ENCODE results near the gene SCML2. TPM values are rescaled to one million over a fixed set of nuclear protein-coding genes. Genes with fewer than 3 reads are reported as not detected.

SCML2 gene
- total and polyA plus RNA-seq, 3 donors from 2014 or later = 15.2 to 19.1 (median 15.3) TPM

DNA sequence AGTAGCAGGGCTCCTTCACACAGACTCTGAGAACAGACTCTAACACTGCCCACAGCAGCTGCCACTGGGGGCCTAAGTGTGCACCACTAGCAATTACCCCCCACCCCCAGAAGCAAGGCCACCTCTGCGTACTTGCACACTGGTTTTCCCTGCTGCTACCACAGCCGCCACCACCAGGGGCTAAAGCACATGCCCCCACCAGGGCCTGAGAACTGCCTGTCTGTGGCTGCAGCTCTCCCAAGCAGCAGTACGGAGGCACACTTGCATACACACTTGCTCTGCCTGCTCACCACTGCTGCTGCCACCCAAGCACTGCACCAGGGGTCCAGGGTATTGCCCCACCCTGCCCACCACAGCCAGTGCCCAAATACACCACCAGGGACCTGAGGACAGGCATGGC lies 59.6 kb downstream of the SCML2 start:
- no peak for DNase-seq
- Histone ChIP-seq H3K27me3 (no peaks in the 10 kb centered on the region), H3K9me3 (no peaks in the 10 kb centered on the region), H3K4me3 (no peak overlapping the region), H3K27ac (no peak overlapping the region), H3K36me3 (ENCODE audit: low read depth, missing control alignments) (no peaks in the 10 kb centered on the region), H3K4me1 (no peaks in the 10 kb centered on the region)
- 80 to 94% methylated on average over 1 to 3 of the region's 3 CpGs for WGBS, 2 donors
- TF ChIP-seq CTCF (IDR thresholded peaks at IDR 0.05) (no peak), POLR2A (IDR thresholded peaks at IDR 0.05) (no peak)
- intact Hi-C loops (cut with DNase I; ENCODE audit: low total_unique reads) = no loop called here

DNA sequence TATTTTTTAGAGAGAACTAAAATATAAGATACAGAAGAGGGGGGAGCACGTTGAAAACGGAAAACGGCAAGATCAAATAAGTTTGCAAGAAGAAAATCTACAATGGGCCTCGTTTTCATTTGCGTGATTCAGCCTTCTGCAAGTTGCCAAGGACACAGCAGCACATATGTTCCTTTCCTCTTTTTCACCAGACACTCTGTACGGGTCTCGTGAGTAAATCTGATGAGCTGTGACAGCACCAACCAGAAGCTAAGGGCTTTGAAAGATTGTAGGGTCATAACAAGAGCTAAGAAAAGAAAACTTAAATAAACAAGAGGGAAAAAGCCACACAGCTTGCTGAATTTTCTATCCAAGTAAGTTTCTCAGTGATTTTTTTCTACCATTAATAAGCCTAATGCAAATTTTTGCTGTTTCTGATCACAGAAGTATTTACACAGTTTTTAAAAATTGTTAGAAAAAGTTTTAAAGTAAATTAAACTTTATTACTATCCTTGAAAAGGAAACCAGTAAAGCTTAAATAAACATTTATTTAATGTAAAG lies 63.4 kb downstream of the SCML2 start:
- TF ChIP-seq CTCF (IDR thresholded peaks at IDR 0.05) = no peak
- no peak for TF ChIP-seq POLR2A (IDR thresholded peaks at IDR 0.05)
- Histone ChIP-seq H3K27me3 (no peaks in the 10 kb centered on the region), H3K4me3 (no peak overlapping the region), H3K36me3 (ENCODE audit: low read depth, missing control alignments) (no peaks in the 10 kb centered on the region), H3K4me1 (no peaks in the 10 kb centered on the region), H3K27ac (no peak overlapping the region), H3K9me3 (no peaks in the 10 kb centered on the region)
- WGBS, 2 donors = 27 to 31% methylated on average over 7 of the region's 7 CpGs
- intact Hi-C loops (cut with DNase I; ENCODE audit: low total_unique reads) = no loop called here
- DNase-seq = peak; percentile 22

- no peak for DNase-seq
- intact Hi-C loops (cut with DNase I; ENCODE audit: low total_unique reads) = no loop called here
- Histone ChIP-seq H3K27me3 (no peaks in the 10 kb centered on the region), H3K36me3 (ENCODE audit: low read depth, missing control alignments) (no peaks in the 10 kb centered on the region), H3K9me3 (no peaks in the 10 kb centered on the region), H3K4me1 (no peaks in the 10 kb centered on the region), H3K27ac (no peak overlapping the region), H3K4me3 (no peak overlapping the region)
- WGBS, 2 donors = 17% methylated on average over 4 of the region's 4 CpGs
- no peak for TF ChIP-seq POLR2A (IDR thresholded peaks at IDR 0.05)
- TF ChIP-seq CTCF (IDR thresholded peaks at IDR 0.05) = no peak
Measured at GRCh38 chrX:18290200-18290599, 64.3 kb downstream of the SCML2 start.

GRCh38 chrX:18288716-18289115 lies 65.8 kb downstream of the SCML2 start:
- Histone ChIP-seq H3K27me3 (no peaks in the 10 kb centered on the region), H3K4me3 (no peak overlapping the region), H3K9me3 (no peaks in the 10 kb centered on the region), H3K27ac (no peak overlapping the region), H3K4me1 (no peaks in the 10 kb centered on the region), H3K36me3 (ENCODE audit: low read depth, missing control alignments) (no peaks in the 10 kb centered on the region)
- TF ChIP-seq POLR2A (IDR thresholded peaks at IDR 0.05) (no peak), CTCF (IDR thresholded peaks at IDR 0.05) (no peak)
- DNase-seq = no peak
- intact Hi-C loops (cut with DNase I; ENCODE audit: low total_unique reads) = no loop called here
- 46 to 61% methylated on average over 3 of the region's 3 CpGs for WGBS, 2 donors

DNA sequence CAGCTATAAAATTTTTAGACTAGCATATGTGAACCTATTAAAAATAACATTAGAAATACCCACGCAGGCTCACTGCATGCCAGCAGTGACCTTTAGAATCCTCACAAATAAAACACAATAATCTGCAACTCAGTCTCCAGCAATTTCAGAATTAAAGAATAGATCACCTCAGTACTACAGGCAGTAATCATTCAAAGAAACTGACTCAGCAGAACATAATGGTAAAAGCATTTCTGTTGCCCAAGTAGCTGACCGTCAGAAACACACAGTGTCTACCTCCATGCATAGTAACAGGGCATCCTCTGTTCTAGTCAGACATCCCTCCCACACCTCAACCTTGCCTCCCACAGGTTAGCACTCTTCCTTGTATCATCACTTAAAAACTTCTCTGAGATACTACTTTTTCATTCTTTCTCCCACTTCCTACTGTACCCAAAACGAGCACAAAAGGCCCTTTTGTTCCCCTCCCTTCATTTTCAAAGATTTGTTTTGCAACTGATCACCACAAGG lies 68.1 kb downstream of the SCML2 start:
- H3K4me3 ChIP-seq = no peak overlapping the region
- intact Hi-C loops (cut with DNase I; ENCODE audit: low total_unique reads) = no loop called here
- DNase-seq = peak; percentile 51
- no peaks in the 10 kb centered on the region for H3K36me3 ChIP-seq (ENCODE audit: low read depth, missing control alignments)
- TF ChIP-seq CTCF (IDR thresholded peaks at IDR 0.05) (no peak), POLR2A (IDR thresholded peaks at IDR 0.05) (no peak)
- H3K4me1 ChIP-seq = no peaks in the 10 kb centered on the region
- WGBS, 2 donors = 40 to 69% methylated on average over 3 of the region's 3 CpGs
- H3K9me3 ChIP-seq = no peaks in the 10 kb centered on the region
- no peak overlapping the region for H3K27ac ChIP-seq
- no peaks in the 10 kb centered on the region for H3K27me3 ChIP-seq
